ENCODE data around the gene OSBPL2.

Gene OSBPL2

DNA sequence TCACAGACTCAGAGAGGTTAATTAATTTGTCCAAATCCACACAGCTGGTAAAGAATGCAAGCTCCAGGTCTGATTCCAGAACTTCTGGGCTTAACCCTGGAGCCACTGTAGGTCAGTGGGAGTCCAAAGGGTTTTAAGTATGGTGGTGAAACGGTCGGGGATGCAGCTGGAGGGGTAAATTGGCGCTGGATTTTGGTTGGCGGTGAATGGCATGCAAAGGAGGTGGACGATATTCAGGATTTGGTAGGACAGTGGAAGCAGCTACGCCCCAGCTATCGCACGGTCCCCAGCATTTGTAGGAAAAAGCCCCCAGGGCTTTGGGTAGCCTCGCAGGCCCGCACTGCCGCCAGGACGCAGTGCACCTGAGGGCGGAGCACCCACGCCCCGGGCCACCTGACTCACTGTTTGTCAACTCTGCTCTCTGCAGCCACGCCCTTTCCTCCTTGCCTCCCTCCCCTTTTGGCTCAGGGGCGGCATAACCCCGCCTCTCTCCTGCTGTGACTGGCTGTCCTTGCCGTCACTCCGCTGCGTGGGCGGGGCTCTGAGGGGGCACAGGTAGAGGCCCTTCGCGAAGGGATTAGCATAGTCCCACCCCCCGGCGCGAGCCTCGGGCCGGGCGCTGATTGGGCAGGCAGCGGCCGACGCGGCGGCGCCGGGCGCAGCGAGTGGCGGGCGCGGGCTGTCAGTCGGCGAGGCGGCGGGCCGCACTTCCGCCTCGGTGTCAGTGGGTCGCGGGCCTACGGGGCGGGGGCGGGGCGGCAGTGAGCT is at the start of gene OSBPL2:
Gene OSBPL2, plus strand, starts transcription at position 721 of the 768 bp plus-strand sequence. CDS start 17,664 bp downstream, outside the sequence.
- peak; percentile 99 for DNase-seq

DNA sequence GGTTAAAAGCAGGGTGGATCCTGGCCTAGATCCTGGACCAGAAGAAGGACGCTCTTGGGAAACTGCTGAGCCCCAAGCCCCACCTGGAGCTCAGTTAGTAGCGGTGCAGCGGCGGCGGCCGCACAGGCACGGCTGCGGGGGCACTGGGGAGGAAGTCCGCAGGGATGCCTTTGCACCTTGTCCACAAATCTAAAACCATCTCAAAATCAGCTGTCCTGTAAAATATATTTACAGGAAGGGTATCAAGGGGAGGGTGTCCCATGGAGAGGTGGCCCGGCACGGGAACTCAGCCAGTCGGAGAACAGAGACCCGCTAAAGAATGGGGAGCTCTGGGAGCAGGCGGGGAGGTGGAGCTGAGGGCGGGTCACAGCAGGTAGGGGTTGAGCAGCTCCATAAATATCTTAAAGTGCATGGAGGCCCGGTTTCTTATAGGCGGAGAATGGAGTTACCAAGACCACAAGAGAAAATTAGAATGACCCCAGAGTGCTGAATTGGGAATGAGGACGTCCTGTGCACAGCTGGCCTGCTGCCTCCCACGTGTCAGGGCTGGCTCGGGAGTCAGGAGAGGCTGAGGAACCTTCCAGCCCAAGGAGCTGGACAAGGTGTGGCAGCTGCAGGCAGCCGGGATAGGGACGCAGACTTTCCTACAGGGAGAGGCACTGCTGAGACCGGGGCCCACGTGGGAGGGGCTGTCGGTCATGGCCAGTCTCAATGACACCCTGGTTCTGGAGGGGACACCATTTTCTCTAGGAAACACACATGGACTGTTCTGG is 47.5 kb upstream of the OSBPL2 start:
- DNase-seq, result no peak

DNA sequence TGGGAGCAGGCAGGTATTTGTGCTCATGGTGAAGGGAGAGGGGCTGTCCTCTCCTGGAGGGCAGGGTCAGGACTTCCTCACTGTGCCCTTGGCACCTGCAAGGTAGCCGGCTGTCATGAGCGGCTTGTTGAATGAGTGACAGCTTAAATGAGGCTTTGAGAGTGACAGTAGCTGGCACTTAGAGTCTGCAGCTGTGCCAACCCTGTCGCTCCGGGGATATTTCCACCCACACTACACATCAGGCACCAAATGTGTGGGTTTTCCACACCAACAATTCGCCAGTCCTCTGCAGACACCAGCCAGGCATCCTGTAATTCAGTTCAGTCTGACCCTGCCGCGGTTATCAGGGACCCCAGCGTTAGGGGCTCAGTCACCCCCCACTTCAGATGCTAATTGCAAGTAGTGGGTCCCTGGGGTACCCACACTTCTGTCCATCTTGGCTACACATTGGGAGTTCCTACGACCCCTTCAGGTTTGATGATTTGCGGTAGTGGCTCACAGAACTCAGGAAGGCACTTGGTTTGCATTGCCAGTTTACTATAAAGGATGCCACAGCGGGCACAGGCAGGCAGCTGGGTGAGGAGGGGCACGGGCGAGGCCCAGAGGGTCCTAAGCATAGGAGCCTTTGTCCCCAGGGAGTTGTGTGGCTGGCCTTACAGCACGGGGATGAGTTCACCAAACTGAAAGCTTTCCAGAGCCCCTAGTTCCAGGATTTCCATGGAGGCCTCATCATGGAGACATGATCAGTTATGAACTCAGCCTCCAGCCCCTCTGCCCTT is 46.4 kb upstream of the OSBPL2 start:
- no peak for DNase-seq

DNA sequence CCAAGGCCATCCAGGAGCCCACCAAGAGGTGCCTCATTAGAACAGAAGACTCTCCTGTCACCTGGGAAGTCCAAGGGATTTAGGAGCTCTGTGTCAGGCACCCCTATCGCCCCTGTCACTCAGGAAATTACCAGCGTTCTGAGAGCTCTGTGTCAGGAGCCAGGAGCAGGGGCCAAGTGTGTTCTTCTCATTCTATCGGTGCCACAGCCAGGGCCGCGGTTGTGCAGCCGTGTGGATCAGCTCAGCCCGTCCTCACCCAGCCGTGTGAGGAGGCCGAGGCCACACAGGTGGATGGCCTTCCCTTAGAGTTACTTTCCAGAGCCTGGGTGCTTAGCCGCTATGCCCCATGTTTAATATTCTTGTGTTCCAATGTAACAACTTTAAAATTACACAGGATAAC is 45.7 kb upstream of the OSBPL2 start:
- DNase-seq, result no peak

DNA sequence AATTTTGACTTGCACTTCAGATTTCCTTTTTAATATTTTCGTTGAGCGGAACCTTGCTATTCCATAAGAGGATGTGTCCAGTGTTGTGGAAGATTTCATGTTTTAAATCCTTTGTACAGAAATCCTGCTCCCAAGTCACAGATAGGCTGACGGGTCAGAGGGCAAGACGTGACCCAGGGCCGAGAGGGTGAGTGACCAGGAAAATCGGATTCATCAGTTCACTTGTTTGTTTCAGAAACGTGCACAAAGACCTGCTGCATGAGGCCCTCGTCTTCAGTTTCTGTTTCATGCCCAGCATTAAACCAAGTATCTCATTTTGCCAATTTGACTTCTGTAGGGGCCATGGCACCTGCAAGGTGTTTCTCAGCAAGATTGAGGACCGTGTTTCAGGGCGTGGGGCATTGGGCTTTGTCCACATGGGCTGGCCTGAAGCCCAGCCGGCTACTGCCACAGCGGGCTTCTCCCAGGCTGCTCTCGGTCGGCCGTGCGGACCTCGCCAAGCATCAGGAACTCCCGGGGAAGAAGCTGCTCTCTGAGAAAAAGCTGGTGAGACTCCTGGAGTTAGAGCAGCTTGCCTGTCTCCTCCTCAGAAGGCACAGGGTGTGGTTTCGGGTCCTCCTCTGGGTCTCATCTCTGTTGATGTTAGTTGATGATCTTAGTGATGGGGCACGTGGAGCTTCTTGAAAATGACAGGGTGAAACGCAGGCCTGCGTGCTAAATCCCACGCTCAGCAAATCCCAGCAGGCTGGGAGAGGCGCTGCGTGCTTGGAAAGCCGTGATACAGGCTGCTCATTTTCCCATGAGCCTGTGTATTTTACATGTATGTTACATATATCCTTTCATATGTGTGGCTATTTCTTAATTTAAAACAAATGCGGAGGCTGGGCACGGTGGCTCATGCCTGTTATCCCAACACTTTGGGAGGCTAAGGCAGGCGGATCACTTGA is 45.0 kb upstream of the OSBPL2 start:
- no peak for DNase-seq

DNA sequence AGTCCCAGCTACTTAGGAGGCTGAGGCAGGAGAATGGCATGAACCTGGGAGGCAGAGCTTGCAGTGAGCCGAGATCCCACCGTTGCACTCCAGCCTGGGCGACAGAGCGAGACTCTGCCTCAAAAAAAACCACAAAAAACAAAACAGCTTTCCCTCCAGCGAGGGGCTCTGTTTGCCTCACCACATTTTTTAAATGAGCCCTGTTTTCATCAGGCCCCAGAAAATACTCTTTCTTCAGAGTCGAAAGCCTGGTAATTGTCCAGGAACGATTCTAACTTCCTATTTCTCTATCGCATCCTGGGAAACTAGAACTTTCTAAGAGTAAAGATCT is 43.3 kb upstream of the OSBPL2 start:
- DNase-seq, result no peak

DNA sequence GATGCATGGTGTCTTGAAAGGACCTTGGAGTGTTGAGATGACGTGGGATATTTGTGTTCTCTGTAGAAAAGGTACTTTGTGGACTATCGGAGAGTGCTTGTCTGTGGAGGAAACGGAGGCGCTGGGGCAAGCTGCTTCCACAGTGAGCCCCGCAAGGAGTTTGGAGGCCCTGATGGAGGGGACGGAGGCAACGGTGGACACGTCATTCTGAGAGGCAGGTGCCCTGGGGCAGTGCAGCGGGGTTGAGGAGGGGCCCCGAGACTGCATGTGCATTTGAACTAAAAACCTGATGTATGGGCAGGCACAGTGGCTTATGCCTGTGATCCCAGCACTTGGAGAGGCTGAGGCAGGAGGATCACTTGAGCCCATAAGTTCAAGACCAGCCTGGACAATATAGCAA is 42.6 kb upstream of the OSBPL2 start:
- DNase-seq, result no peak

DNA sequence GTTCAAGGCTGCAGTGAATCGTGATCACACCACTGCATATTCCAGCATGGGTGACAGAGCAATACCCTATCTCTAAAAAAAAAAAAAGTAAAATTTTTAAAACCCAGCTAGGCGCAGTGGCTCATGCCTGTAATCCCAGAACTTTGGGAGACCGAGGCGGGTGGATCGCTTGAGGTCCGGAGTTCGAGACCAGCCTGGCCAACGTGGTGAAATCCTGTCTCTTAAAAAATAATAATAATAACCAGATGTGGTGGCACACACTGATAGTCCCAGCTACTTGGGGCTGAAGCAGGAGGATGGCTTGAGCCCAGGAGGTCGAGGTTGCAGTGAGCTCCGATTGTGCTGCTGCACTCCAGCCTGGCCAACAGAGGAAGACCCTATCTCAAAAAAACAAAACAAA is 42.0 kb upstream of the OSBPL2 start:
- no peak for DNase-seq

DNA sequence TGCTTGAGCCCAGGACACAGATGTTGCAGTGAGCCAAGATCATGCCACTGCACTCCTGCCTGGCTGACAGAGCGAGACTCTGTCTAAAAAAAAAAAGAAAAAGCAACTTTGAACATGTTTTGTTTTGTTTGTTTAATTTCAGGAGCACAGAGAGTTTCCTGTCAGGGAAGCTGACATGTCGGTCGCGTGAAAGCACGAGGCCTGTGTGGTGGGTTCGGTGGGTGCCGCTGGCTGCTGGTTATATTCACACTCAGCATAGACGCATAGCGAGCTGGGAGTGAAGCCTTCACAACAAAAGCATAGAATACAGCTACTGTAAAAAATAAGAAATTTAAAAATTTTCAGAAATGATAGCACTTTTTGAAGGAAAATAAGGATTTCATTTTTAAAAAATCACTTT is 41.0 kb upstream of the OSBPL2 start:
- no peak for DNase-seq

DNA sequence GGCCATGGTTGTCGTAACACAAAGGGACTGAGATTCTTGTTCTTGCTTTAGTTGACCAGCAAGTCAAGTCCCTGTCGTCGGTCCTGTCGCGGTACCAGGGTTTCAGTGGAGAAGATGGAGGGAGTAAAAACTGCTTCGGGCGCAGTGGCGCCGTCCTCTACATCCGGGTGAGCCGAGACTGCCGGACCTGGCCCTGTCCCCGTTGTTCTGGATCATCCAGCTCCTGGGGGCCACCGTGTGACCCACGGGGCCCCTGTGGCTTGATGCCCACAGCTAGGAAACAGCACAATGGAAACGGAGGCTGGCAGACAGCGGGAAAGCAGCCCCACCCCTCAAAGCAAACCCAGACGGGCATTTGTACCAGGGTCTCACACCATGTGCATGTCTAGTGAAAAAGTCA is 40.5 kb upstream of the OSBPL2 start:
- DNase-seq, result no peak

DNA sequence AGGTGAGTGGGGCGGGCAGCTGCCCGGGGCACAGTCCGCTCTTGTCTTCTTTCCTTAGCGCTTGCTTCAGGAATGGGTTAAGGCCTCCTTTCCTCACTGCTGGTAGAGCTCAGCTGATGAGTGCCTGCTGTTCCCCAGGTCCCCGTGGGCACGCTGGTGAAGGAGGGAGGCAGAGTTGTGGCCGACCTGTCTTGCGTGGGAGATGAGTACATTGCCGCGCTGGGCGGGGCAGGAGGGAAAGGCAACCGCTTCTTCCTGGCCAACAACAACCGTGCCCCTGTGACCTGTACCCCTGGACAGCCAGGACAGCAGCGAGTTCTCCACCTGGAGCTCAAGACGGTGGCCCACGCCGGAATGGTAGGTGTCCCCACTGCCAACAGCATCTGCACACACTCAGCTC is 39.8 kb upstream of the OSBPL2 start:
- no peak for DNase-seq

DNA sequence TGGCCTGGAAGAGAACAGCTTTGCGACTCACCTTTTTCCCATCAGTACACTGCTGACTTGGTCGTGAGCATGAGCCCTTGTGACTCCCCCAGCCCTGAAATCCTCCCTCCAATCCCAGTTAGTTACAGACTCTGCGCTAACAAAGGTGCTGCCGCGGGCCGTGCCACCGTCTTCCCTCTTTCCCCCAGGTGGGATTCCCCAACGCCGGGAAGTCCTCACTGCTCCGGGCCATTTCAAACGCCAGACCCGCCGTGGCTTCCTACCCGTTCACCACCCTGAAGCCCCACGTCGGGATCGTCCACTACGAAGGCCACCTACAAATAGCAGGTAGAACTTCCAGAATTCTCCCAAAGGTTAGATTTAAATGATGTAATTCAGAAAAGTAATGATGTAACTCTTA is 39.4 kb upstream of the OSBPL2 start:
- DNase-seq, result no peak

DNA sequence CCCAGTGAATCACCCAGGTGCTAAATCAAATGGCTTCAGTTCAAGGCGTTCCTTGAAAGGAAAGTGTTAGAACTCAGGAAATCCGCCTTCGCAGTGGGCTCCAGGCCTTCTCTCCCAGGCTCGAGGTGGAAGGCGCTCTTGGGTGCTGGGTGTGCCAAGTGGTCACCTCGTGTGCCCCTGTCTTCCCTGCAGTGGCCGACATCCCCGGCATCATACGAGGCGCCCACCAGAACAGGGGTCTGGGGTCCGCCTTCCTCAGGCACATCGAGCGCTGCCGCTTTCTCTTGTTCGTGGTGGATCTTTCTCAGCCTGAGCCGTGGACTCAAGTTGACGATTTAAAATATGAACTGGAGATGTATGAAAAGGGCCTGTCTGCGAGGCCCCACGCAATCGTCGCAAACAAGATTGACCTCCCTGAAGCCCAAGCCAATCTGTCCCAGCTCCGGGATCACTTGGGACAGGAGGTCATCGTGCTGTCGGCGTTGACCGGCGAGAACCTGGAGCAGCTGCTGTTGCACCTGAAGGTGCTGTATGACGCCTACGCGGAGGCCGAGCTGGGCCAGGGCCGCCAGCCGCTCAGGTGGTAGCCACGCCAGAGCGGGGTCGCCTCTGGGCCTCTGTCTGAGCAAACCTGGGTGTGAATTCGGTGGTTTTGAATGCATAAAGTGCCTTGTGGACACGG is 37.7 kb upstream of the OSBPL2 start:
- no peak for DNase-seq

DNA sequence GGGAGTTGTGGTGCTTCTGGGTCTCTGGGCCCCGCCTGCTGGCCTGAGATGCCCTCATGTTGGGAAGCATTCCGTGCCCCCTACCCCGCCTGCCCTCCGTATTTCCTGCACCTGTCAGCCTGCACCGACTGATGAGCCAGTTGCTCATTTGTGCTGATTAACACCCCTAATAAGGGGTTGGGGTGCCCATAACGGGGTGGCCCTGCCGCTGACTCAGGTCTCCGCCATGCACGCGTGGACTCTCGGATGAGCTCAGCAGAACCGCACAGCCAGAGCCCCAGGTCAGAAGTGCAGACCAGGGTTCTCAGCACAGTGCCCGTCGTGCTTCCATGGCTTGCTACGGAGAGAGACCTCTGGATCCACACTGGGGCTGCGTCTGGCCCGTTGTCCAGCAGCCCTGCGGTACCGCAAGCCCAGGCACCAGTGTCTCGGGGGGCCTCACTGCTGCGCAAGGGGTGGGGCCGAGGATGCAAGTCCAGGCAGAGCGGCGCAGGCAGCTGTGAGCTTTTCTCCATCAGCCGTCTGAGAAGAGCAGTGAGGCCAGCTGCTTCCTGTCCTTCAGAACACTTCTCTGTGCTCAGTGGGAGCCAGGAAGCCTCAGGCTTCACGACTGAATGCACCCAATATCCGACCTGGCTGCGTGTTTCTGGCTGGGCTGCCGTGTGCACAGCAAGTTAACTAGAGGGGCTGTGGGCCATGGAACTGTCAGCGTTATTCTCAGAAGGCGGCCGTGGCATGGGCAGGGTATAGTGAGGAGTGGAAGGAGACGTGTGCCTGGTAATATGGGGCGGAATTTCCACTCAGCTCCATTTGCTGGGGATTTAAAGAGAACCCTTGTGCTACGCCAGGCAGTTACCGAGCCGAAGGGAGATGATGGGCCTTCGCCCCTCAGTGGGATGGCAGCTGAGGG is 36.9 kb upstream of the OSBPL2 start:
- no peak for DNase-seq

DNA sequence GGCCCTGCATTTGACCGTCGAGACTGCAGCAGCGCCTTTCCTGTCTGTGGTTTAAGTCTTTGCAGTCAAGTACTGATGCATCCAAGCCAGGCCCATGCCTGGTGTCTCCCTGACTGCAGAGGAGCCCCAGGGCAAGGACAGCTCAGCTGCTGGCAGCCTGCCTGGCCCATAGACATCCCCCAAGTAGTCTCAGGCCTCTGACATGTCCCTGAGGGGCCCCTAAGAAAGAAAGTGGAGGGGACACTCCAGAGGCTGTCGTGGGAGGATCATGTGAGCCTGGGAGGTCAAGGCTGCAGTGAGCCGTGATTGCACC is 36.3 kb upstream of the OSBPL2 start:
- DNase-seq, result no peak

DNA sequence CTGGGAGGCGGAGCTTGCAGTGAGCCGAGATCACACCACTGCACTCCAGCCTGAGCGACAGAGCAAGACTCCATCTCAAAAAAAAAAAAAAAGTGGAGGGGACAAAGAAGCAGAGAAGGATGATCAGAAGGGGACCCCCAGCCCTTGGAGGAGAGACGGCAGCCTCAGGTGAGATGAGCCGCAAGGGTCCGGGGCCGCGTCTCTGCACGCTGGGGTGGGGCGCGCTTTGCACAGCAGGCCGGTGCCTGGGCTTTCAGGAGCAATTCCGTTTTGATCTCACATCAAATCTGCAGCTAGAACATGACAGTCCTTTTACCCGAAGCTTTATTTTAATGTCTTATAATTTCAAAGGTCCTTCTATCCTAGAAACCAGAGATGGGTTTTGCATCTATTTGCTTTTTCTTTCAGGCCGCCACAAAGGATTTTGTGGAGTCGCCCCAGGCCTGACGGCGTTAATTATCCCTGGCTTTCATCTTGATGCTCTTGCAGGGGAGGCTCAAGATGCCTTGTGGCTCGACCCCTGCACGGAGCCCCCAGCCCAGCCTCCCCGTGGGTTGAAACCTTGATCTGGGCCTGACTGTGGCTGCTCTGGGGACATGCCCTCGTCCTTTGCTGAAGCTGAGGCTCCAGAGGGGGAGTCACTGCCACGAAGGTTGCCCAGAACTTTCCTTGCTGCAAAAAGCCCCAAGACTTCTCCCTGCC is 35.5 kb upstream of the OSBPL2 start:
- DNase-seq, result no peak

DNA sequence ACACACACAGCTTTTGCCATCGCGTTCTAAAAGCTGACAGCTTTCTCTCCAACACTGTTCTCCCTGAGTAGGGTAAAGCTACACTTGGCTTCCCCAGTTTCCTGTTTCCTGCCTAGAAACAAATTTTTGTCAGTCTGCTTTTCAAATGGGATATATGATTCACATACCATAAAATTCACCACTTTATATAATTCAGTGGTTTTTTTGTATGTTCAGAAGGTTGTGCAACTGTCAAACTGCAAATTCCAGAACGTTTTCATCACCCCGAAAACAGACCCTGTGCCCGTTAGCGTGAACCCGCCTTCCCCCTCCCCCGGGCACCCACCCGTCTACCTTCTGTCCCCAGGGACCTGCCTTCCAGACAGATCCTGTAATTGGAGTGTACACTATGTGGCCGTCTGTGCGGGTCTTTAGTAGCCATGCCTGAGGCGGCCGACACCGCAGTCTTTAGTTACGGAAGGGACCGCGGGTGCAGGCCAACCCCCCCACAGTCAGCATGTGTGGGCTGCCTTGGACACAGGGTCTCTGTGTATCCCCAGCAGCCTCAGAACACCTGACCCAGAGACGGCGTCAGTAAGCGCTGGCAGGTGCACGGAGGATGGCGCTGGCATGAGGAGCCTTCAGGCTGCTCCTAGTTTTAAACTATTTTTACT is 34.8 kb upstream of the OSBPL2 start:
- no peak for DNase-seq

DNA sequence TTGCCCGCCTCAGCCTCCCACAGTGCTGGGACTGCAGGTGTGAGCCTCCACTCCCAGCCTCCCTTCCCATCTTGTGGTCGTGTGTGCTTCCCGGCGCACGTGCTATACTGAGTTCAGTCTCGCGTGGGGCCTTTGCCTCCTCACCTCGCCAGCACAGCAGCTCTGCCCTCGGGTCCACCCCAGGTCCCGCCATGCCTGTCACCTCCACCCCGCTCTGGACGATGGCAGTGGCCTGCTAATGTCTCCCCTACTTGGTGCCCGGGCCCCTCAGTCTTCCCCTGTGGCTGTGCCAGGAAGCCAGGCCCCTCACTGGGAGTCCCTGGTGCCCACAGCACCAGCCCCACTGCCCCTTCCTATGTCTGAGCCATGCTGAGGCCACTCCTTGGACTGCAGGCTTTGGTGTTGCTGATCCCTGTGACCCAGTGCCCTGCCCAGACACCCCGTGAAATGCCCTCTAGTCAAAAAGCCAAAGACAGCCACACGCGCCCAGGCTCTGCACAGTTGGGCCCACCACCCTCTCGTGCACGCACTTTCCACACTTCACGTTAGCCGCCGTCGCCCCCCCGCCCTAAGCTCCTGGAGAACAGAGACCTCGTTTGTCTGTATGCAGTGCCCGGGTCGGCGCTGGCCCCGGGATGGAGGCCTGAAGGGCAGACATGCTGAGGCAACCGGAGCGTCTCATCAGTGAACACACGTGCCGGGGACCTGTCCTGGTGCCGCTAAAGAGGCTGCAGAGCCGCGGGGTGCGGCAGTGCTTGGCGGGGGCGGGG is 32.5 kb upstream of the OSBPL2 start:
- DNase-seq, result no peak

DNA sequence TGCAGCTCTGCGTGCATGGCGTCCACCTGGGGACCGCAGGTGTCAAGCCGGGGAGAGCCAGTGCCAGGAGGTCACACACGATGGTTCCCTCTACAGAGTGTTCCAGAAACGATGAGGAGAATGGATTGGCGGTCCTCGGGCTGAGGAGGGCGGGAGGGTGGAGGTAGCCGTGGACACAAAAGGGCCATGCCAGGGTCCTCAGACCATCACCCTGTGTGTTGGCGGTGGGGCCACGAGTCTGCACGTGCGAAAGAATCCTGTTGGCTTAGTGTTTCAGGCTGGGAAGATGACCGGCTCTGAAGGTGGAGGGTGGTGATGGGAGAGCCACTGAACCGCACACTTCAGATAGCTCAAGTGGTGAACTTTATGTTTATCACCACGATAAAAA is 31.9 kb upstream of the OSBPL2 start:
- DNase-seq, result no peak

Data from NCI-H146 (cell line).